HCT116 (cell line): ENCODE measurements around the gene TTF1. TPM values are rescaled to one million over a fixed set of nuclear protein-coding genes. Genes with fewer than 3 reads are reported as not detected.

ENCODE experiments used
- ATAC-seq: fragments of 200-7000 bp; cut with Tn5 transposase; 2 replicates; pipeline ENCODE4 v1.9.1; 2020; ENCODE audit warnings: mild to moderate bottlenecking, moderate library complexity
- BruUV-seq: library from RNA; stranded (reverse); fragments of 400-500 nt; replicated peaks from 2 replicates; lab custom pipeline; 2021; lab: Mats Ljungman, UMichigan
- CTCF ChIA-PET: fragments of 300-600 bp; sonication (Branson Sonifier 250); formaldehyde crosslinking; loops from one replicate; lab custom pipeline; 2021; ENCODE audit warnings: antibody characterized with exemption; lab: Charles Lee
- POLR2A ChIA-PET: fragments of 300-600, 350-600 bp; sonication (Branson Sonifier 250); formaldehyde crosslinking; loops from one replicate; lab custom pipeline; 2021; ENCODE audit warnings: antibody characterized with exemption; lab: Charles Lee
- RAD21 ChIA-PET, 2 experiments: fragments of 300-600 bp; sonication (Branson Sonifier 250); formaldehyde crosslinking; loops; one replicate each; lab custom pipeline; 2023; ENCODE audit warnings: low total read pairs in 2 of 2; ENCODE audit not compliant: uncharacterized antibody in 2 of 2, unreplicated experiment in 2 of 2, low non-redundant PET in 1 of 2; lab: Charles Lee
- DNase-seq: peaks from one replicate; pipeline ENCODE4 v3.0.0-alpha.2; 2010; ENCODE audit warnings: low read depth, low spot score
- H2AFZ ChIP-seq: fragments of 200-600 bp; shearing (Covaris generic), sonication (generic); 2 replicates; pipeline ENCODE4 v1.6.1; 2017; ENCODE audit warnings: low read depth, mixed run types, mixed read lengths, antibody characterized with exemption, low read length; ENCODE audit not compliant: poor library complexity, severe bottlenecking
- H3K27ac ChIP-seq: 2 replicates; pipeline ENCODE4 v1.5.1; 2012; ENCODE audit warnings: low read depth, low read length
- H3K27me3 ChIP-seq: fragments of 200-600 bp; sonication (generic); 2 replicates; pipeline ENCODE4 v1.6.1; 2016; ENCODE audit warnings: mixed run types, low read length, mixed read lengths; ENCODE audit not compliant: insufficient read depth
- H3K36me3 ChIP-seq, 2 experiments: fragments of 200-500 bp in 1 of 2; fragments of 200-600 bp in 1 of 2; sonication (Bioruptor generic) in 1 of 2; sonication (generic) in 1 of 2; 2 replicates each; pipeline versions ENCODE4 v1.5.1 to v1.6.1; 2014 to 2016; ENCODE audit warnings: low read length in 2 of 2, inconsistent platforms in 1 of 2, mixed read lengths in 1 of 2, mixed run types in 1 of 2; ENCODE audit not compliant: insufficient read depth in 2 of 2, control insufficient read depth in 1 of 2
- H3K4me1 ChIP-seq, 2 experiments: fragments of 200-600 bp in 1 of 2; sonication (generic) in 1 of 2; 2 replicates each; pipeline versions ENCODE4 v1.5.1 to v1.6.1; 2012 to 2017; ENCODE audit warnings: low read length in 2 of 2, inconsistent platforms in 1 of 2, mild to moderate bottlenecking in 1 of 2, mixed read lengths in 1 of 2, mixed run types in 1 of 2, moderate library complexity in 1 of 2; ENCODE audit not compliant: insufficient read depth in 2 of 2, control insufficient read depth in 1 of 2
- H3K4me2 ChIP-seq: fragments of 200-600 bp; sonication (generic); 2 replicates; pipeline ENCODE4 v1.6.1; 2017; ENCODE audit warnings: mixed run types, low read length, mixed read lengths
- H3K4me3 ChIP-seq, 2 experiments: fragments of 200-600 bp in 1 of 2; sonication (generic) in 1 of 2; replicated peaks in 1 of 2; 2 replicates each; pipeline ENCODE4 v1.5.1; 2011 to 2016; ENCODE audit warnings: low read length in 2 of 2, control low read depth in 1 of 2, low read depth in 1 of 2, mild to moderate bottlenecking in 1 of 2, mixed read lengths in 1 of 2, mixed run types in 1 of 2
- H3K79me2 ChIP-seq: fragments of 200-600 bp; sonication (generic); 2 replicates; pipeline ENCODE4 v1.6.1; 2017; ENCODE audit warnings: mild to moderate bottlenecking, mixed run types, low read length, moderate library complexity, mixed read lengths; ENCODE audit not compliant: insufficient read depth
- H3K9ac ChIP-seq: fragments of 200-600 bp; sonication (generic); 2 replicates; pipeline ENCODE4 v1.6.1; 2016; ENCODE audit warnings: low read length, mixed read lengths
- H3K9me2 ChIP-seq: fragments of 200-600 bp; sonication (generic), shearing (Covaris generic); 2 replicates; pipeline ENCODE4 v1.6.1; 2017; ENCODE audit warnings: mixed run types, mild to moderate bottlenecking, moderate library complexity; ENCODE audit not compliant: insufficient read depth
- H3K9me3 ChIP-seq, 2 experiments: fragments of 200-500 bp in 1 of 2; fragments of 200-600 bp in 1 of 2; sonication (Bioruptor generic) in 1 of 2; sonication (generic) in 1 of 2; 2 replicates each; pipeline ENCODE4 v1.6.1; 2014 to 2017; ENCODE audit warnings: low read length in 2 of 2, mixed read lengths in 2 of 2, inconsistent platforms in 1 of 2, low read depth in 1 of 2, mild to moderate bottlenecking in 1 of 2, mixed run types in 1 of 2, moderate library complexity in 1 of 2; ENCODE audit not compliant: control insufficient read depth in 1 of 2, insufficient read depth in 1 of 2
- H4K20me1 ChIP-seq: fragments of 200-600 bp; sonication (generic), shearing (Covaris generic); 2 replicates; pipeline ENCODE4 v1.6.1; 2017; ENCODE audit warnings: mixed run types, mild to moderate bottlenecking, moderate library complexity; ENCODE audit not compliant: insufficient read depth
- CBX3 ChIP-seq: IDR thresholded peaks from 2 replicates; pipeline ENCODE4 v1.6.1; 2012; ENCODE audit warnings: low read depth
- EGR1 ChIP-seq: IDR thresholded peaks from 2 replicates; pipeline ENCODE4 v1.6.1; 2012; ENCODE audit warnings: low read depth
- ELF1 ChIP-seq: IDR thresholded peaks from 2 replicates; pipeline ENCODE4 v1.6.1; 2012; ENCODE audit warnings: low read depth, borderline replicate concordance
- EZH2phosphoT487 ChIP-seq: fragments of 200-600 bp; IDR thresholded peaks from 2 replicates; pipeline ENCODE4 v1.6.1; 2018; ENCODE audit warnings: antibody characterized with exemption, borderline replicate concordance
- FOSL1 ChIP-seq: IDR thresholded peaks from 2 replicates; pipeline ENCODE4 v1.6.1; 2012; ENCODE audit warnings: low read depth
- JUND ChIP-seq: IDR thresholded peaks from 2 replicates; pipeline ENCODE4 v1.6.1; 2012
- POLR2A ChIP-seq: IDR thresholded peaks from 2 replicates; pipeline ENCODE4 v1.7.0; 2011; ENCODE audit warnings: borderline replicate concordance; ENCODE audit not compliant: insufficient read depth, insufficient read length; ENCODE audit errors: extremely low read depth
- POLR2AphosphoS5 ChIP-seq: IDR thresholded peaks from 2 replicates; pipeline ENCODE4 v1.6.1; 2011; ENCODE audit warnings: mild to moderate bottlenecking, low read depth, low read length, moderate library complexity
- SP1 ChIP-seq: IDR thresholded peaks from 2 replicates; pipeline ENCODE4 v1.6.1; 2012; ENCODE audit warnings: low read depth
- SRF ChIP-seq: IDR thresholded peaks from 2 replicates; pipeline ENCODE4 v1.6.1; 2012; ENCODE audit warnings: low read depth
- YY1 ChIP-seq: IDR thresholded peaks from 2 replicates; pipeline ENCODE4 v1.6.1; 2011; ENCODE audit warnings: low read length, low read depth, moderate library complexity, mild to moderate bottlenecking; ENCODE audit not compliant: insufficient replicate concordance; ENCODE audit errors: extremely low read depth
- ZNF274 ChIP-seq: fragments of 200-500 bp; sonication (Bioruptor generic); IDR thresholded peaks from 2 replicates; pipeline ENCODE4 v1.6.1; 2014; ENCODE audit warnings: mild to moderate bottlenecking, low read depth, low read length, inconsistent platforms
- intact Hi-C: fragments of 100-400 bp; cut with micrococcal nuclease; formaldehyde crosslinking; loops from 2 replicates; pipeline ENCODE4 v1.10.0; 2022
- total RNA-seq: library from RNA; stranded (reverse); gene quantifications from one replicate; pipeline ENCODE4 v1.2.1, GENCODE V29; 2021; ENCODE audit not compliant: unreplicated experiment
- TF ChIP-seq, protein P1 (sequence below): IDR thresholded peaks from 2 replicates; pipeline ENCODE4 v1.6.1; 2011; ENCODE audit warnings: mild to moderate bottlenecking, low read length, moderate library complexity; ENCODE audit not compliant: insufficient replicate concordance; ENCODE audit errors: extremely low read depth
- TF ChIP-seq, protein P2 (sequence below), 3 experiments: fragments of 200-600 bp in 1 of 3; sonication (generic) in 1 of 3; IDR thresholded peaks in 2 of 3; conservative IDR thresholded peaks in 1 of 3; 2 replicates each; pipeline ENCODE4 v1.5.1; 2012 to 2017; ENCODE audit warnings: low read depth in 2 of 3, low read length in 2 of 3, antibody characterized with exemption in 1 of 3, borderline replicate concordance in 1 of 3, control low read depth in 1 of 3, mild to moderate bottlenecking in 1 of 3, mixed read lengths in 1 of 3, mixed run types in 1 of 3, moderate library complexity in 1 of 3; ENCODE audit not compliant: insufficient read depth in 1 of 3
- TF ChIP-seq, protein P3 (sequence below): IDR thresholded peaks from 2 replicates; pipeline ENCODE4 v1.6.1; 2012

Gene TTF1
- total RNA-seq, 1 experiment from 2014 or later: 14.5 TPM

DNA sequence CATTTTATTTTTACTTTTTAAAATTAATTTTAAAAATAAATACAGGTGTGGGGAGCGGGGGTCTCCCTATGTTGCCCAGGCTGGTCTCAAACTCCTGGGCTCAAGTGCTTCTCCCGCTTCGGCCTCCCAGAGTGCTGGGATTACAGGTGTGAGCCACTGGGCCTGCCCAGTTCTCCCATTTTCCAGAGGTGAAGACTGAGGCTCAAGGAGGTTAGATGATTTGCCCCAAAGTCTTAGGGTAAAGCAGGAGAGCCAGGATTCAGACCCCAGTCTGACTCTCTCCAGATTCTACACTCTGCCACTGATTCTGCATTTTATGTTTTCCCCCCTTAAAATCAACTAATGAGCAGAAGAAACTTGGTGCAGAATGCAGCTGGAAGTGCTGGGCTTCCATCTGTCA lies 40.2 kb upstream of the TTF1 start:
- Histone ChIP-seq H3K79me2 (no peaks in the 10 kb centered on the region), H3K4me2 (no peak overlapping the region), H3K36me3 (no peaks in the 10 kb centered on the region), H3K9me3 (no peaks in the 10 kb centered on the region), H3K4me3 (no peak overlapping the region), H3K9ac (no peak overlapping the region), H3K27ac (no peak overlapping the region), H3K4me1 (no peaks in the 10 kb centered on the region), H3K9me2 (no peaks in the 10 kb centered on the region), H4K20me1 (no peaks in the 10 kb centered on the region), H2AFZ (no peak overlapping the region), H3K27me3 (no peaks in the 10 kb centered on the region)
- ChIA-PET CTCF (no interaction called here), POLR2A (no interaction called here), RAD21 (no interaction called here)
- no peak for DNase-seq
- BruUV-seq: no TSS peak
- ATAC-seq: no peak
- TF ChIP-seq EZH2phosphoT487 (no peak), SP1 (no peak), ELF1 (no peak), ZNF274 (no peak), POLR2A (no peak), FOSL1 (no peak), JUND (no peak), POLR2AphosphoS5 (no peak), YY1 (no peak), SRF (no peak), CBX3 (no peak), EGR1 (no peak)
- TF ChIP-seq, protein P1, sequence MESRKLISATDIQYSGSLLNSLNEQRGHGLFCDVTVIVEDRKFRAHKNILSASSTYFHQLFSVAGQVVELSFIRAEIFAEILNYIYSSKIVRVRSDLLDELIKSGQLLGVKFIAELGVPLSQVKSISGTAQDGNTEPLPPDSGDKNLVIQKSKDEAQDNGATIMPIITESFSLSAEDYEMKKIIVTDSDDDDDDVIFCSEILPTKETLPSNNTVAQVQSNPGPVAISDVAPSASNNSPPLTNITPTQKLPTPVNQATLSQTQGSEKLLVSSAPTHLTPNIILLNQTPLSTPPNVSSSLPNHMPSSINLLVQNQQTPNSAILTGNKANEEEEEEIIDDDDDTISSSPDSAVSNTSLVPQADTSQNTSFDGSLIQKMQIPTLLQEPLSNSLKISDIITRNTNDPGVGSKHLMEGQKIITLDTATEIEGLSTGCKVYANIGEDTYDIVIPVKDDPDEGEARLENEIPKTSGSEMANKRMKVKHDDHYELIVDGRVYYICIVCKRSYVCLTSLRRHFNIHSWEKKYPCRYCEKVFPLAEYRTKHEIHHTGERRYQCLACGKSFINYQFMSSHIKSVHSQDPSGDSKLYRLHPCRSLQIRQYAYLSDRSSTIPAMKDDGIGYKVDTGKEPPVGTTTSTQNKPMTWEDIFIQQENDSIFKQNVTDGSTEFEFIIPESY: no peak
- TF ChIP-seq, protein P2, sequence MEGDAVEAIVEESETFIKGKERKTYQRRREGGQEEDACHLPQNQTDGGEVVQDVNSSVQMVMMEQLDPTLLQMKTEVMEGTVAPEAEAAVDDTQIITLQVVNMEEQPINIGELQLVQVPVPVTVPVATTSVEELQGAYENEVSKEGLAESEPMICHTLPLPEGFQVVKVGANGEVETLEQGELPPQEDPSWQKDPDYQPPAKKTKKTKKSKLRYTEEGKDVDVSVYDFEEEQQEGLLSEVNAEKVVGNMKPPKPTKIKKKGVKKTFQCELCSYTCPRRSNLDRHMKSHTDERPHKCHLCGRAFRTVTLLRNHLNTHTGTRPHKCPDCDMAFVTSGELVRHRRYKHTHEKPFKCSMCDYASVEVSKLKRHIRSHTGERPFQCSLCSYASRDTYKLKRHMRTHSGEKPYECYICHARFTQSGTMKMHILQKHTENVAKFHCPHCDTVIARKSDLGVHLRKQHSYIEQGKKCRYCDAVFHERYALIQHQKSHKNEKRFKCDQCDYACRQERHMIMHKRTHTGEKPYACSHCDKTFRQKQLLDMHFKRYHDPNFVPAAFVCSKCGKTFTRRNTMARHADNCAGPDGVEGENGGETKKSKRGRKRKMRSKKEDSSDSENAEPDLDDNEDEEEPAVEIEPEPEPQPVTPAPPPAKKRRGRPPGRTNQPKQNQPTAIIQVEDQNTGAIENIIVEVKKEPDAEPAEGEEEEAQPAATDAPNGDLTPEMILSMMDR (IDR thresholded peaks at IDR 0.05 in 2 of 3, conservative IDR thresholded peaks at IDR 0.05 in 1 of 3; ENCODE audit: borderline replicate concordance in 1 of 3, insufficient read depth in 1 of 3, low read depth in 2 of 3, low read length in 2 of 3): no peak
- TF ChIP-seq, protein P3, sequence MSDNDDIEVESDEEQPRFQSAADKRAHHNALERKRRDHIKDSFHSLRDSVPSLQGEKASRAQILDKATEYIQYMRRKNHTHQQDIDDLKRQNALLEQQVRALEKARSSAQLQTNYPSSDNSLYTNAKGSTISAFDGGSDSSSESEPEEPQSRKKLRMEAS: no peak
- TF ChIP-seq, all 23 proteins: peak for 0
- intact Hi-C loops: no loop called here
